ENCODE measurements around the gene MAPK1IP1L. TPM values are rescaled to one million over a fixed set of nuclear protein-coding genes. Genes with fewer than 3 reads are reported as not detected.

Gene MAPK1IP1L
- total and polyA plus RNA-seq, 9 donors = 35.6 to 130 (median 75.6) TPM

DNA sequence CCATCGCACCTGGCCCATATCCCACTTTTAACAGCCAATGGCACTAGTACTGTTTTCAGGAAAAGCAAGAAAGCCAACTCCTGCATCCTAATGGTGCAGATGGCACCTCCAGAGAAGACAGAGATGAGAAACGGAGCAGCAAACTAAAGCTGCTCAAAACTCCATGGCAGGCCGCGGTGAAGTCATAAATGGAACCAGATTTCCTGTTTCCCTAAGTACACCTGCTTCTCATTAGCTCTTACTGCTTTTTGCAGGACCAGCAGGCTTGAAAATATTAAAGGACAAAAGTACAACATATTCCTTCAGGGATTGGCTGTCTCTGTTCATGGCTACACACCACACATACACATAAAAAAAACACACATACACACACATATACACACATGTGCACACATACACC is 40.9 kb downstream of the MAPK1IP1L start:
- H3K27ac ChIP-seq = no peak overlapping the region
- H3K27me3 ChIP-seq = no peaks in the 10 kb centered on the region
- no peak for TF ChIP-seq POLR2A (IDR thresholded peaks at IDR 0.05)
- TF ChIP-seq, protein P1, sequence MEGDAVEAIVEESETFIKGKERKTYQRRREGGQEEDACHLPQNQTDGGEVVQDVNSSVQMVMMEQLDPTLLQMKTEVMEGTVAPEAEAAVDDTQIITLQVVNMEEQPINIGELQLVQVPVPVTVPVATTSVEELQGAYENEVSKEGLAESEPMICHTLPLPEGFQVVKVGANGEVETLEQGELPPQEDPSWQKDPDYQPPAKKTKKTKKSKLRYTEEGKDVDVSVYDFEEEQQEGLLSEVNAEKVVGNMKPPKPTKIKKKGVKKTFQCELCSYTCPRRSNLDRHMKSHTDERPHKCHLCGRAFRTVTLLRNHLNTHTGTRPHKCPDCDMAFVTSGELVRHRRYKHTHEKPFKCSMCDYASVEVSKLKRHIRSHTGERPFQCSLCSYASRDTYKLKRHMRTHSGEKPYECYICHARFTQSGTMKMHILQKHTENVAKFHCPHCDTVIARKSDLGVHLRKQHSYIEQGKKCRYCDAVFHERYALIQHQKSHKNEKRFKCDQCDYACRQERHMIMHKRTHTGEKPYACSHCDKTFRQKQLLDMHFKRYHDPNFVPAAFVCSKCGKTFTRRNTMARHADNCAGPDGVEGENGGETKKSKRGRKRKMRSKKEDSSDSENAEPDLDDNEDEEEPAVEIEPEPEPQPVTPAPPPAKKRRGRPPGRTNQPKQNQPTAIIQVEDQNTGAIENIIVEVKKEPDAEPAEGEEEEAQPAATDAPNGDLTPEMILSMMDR (IDR thresholded peaks at IDR 0.05) = no peak
- TF ChIP-seq EP300 (IDR thresholded peaks at IDR 0.05) = no peak
- H3K9me3 ChIP-seq = no peaks in the 10 kb centered on the region
- intact Hi-C loops (cut with DNase I) = loop anchor here (5.0 to 10.0 kb wide), 4 partner anchors 35 to 62 kb away; partner anchors contain the start of genes LGALS3 (in 2 of the 4) and MAPK1IP1L (in 1 of the 4)
- no peak overlapping the region for H3K4me3 ChIP-seq
- 57 to 75% (median 63%) methylated on average over 4 of the region's 4 CpGs for WGBS, 3 donors
- no peaks in the 10 kb centered on the region for H3K36me3 ChIP-seq
- H3K4me1 ChIP-seq (ENCODE audit: insufficient read depth) = no peaks in the 10 kb centered on the region
- no peak for DNase-seq

- no peak for TF ChIP-seq POLR2A (IDR thresholded peaks at IDR 0.05)
- TF ChIP-seq, protein P1 (IDR thresholded peaks at IDR 0.05) = no peak
- no peak for TF ChIP-seq EP300 (IDR thresholded peaks at IDR 0.05)
- Histone ChIP-seq H3K4me3 (no peak overlapping the region), H3K36me3 (no peaks in the 10 kb centered on the region), H3K4me1 (ENCODE audit: insufficient read depth) (peaks cover 2% of the 10 kb centered on the region), H3K27ac (no peak overlapping the region), H3K27me3 (no peaks in the 10 kb centered on the region), H3K9me3 (no peaks in the 10 kb centered on the region)
- intact Hi-C loops (cut with DNase I) = loop anchor here (5.0 to 10.0 kb wide), 4 partner anchors 33 to 60 kb away; partner anchors contain the start of genes LGALS3 (in 2 of the 4) and MAPK1IP1L (in 1 of the 4)
- DNase-seq = no peak
- WGBS, 3 donors = 78 to 86% (median 80%) methylated on average over 9 of the region's 9 CpGs
Observed at GRCh38 chr14:55094292-55095157, 43.1 kb downstream of the MAPK1IP1L start.

DNA sequence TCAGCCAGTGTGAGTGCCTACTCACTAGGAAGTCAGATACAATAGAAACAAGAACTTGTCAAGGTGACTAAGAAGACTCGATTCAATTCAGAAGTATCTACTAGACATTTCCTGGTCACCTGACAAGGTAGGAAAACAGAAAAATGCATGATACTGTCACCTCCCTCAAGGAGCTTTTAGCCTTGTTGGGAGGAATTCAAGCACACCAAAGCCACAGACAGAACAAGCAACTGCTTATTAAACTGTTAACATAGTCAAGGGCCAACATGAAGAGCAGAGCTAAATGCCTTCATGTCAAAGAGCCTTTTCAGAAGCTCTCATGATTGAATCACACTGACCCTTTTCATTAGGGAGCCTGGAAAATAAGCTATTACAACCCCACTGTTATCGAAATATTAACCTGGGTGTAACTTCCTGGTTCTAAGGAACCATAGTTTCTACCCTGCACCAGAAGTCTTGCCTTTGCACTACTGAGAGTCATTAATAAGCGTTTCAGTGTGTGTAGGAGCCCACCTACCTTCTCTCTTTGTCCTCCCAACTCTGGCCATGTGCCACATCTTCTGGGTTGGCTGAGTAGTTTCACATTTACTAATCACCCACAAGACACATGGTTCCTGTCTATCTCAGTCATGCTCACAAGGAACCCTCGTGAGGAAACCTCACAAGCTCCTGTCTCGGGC is 46.6 kb downstream of the MAPK1IP1L start:
- TF ChIP-seq EP300 (IDR thresholded peaks at IDR 0.05) = no peak
- TF ChIP-seq, protein P1 (IDR thresholded peaks at IDR 0.05) = no peak
- no peak for TF ChIP-seq POLR2A (IDR thresholded peaks at IDR 0.05)
- Histone ChIP-seq H3K4me3 (no peak overlapping the region), H3K27me3 (no peaks in the 10 kb centered on the region), H3K36me3 (no peaks in the 10 kb centered on the region), H3K9me3 (no peaks in the 10 kb centered on the region), H3K27ac (no peak overlapping the region), H3K4me1 (ENCODE audit: insufficient read depth) (peaks cover 13% of the 10 kb centered on the region)
- 84 to 94% (median 90%) methylated on average over 5 of the region's 5 CpGs for WGBS, 3 donors
- no peak for DNase-seq
- intact Hi-C loops (cut with DNase I) = loop anchor here in 2 of 4 donors (10.0 kb wide), 1 partner anchor 57 kb away; no protein-coding TSS in a partner anchor

DNA sequence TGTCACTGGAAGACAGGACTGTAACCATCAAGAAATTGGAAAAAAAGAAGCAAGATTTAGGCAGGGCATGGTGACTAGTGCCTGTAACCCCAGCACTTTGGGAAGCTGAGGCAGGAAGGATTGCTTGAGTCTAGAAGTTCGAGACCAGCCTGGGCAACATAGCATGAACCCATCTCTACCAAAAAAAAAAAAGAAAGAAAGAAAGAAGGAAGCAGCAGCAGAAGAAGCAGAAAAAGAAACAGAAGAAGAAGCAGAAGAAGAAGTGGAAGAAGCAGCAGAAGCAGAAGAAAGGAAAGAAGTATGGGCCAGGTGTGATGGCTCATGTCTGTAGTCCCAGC is 47.1 kb downstream of the MAPK1IP1L start:
- Histone ChIP-seq H3K27me3 (no peaks in the 10 kb centered on the region), H3K4me3 (no peak overlapping the region), H3K36me3 (no peaks in the 10 kb centered on the region), H3K27ac (peak overlapping the region in 1 of 2 donors; percentile 41), H3K4me1 (ENCODE audit: insufficient read depth) (peaks cover 18% of the 10 kb centered on the region), H3K9me3 (no peaks in the 10 kb centered on the region)
- intact Hi-C loops (cut with DNase I) = loop anchor here in 2 of 4 donors (10.0 kb wide), 1 partner anchor 56 kb away; no protein-coding TSS in a partner anchor
- TF ChIP-seq EP300 (IDR thresholded peaks at IDR 0.05) = no peak
- TF ChIP-seq POLR2A (IDR thresholded peaks at IDR 0.05) = no peak
- TF ChIP-seq, protein P1 (IDR thresholded peaks at IDR 0.05) = no peak
- no peak for DNase-seq
- WGBS, 3 donors = 87 to 100% (median 100%) methylated on average over 1 of the region's 1 CpG
